MM.1S (cell line): Measurements from ENCODE around the gene KRTAP5-3.

Source experiments
- CTCF ChIP-seq: fragments of 300-600 bp; sonication (generic); IDR thresholded peaks from 2 replicates; pipeline ENCODE4 v1.5.1; 2016; ENCODE audit warnings: antibody characterized with exemption, low read length, mixed read lengths
- EZH2 ChIP-seq: fragments of 300-600 bp; sonication (generic); optimal IDR thresholded peaks from 2 replicates; pipeline ENCODE3; 2017; ENCODE audit warnings: low read depth, mild to moderate bottlenecking, antibody characterized with exemption, low read length, mixed read lengths
- EZH2phosphoT487 ChIP-seq: fragments of 300-600 bp; sonication (generic); IDR thresholded peaks from 2 replicates; pipeline ENCODE4 v1.6.1; 2018; ENCODE audit warnings: antibody characterized with exemption, low read length

- TF ChIP-seq EZH2phosphoT487: no peak
- TF ChIP-seq CTCF: no peak
- no peak for TF ChIP-seq EZH2
Measured at GRCh38 chr11:1608363-1608762, at the start of gene KRTAP5-3.
